Activated naive CD4-positive, alpha-beta T cell treated with anti-CD3 and anti-CD28 coated beads, Interleukin-2, amount 50 U/mL, for 72 hours (primary cell): ENCODE measurements around the gene POLR3A. TPM values are rescaled to one million over a fixed set of nuclear protein-coding genes. Genes with fewer than 3 reads are reported as not detected.

Experiments used
- ATAC-seq, 2 donors: fragments of 150-1000 bp; cut with Tn5 transposase; 2 replicates each; pipeline ENCODE4 v1.10.0; 2021; ENCODE audit warnings: mild to moderate bottlenecking in 2 of 2, moderate library complexity in 2 of 2
- DNase-seq, 2 donors: peaks; one replicate each; pipeline ENCODE4 v3.0.0; 2021 to 2022; ENCODE audit warnings: low spot score in 2 of 2
- H3K27ac Mint-ChIP-seq, 2 donors: one replicate each; pipeline ENCODE4 v1.8.0; 2022; ENCODE audit warnings: mild to moderate bottlenecking in 2 of 2, mixed read lengths in 2 of 2
- H3K36me3 Mint-ChIP-seq, 2 donors: one replicate each; pipeline ENCODE4 v1.8.0; 2022; ENCODE audit warnings: mixed read lengths in 2 of 2
- H3K9me3 Mint-ChIP-seq, 2 donors: one replicate each; pipeline ENCODE4 v1.8.0; 2022; ENCODE audit warnings: mixed read lengths in 2 of 2
- total RNA-seq, 2 donors: library from RNA; stranded (reverse); gene quantifications; one replicate each; pipeline ENCODE4 v1.2.3, GENCODE V29; 2022

Gene POLR3A
- total RNA-seq, 2 donors from 2014 or later: 20.5 to 23.6 TPM

GRCh38 chr10:77959887-77960455 is 69.3 kb downstream of the POLR3A start:
- Mint-ChIP-seq H3K27ac (no peak overlapping the region), H3K36me3 (no peaks in the 10 kb centered on the region), H3K9me3 (peaks cover 0 to 4% of the 10 kb centered on the region in 2 donors)
- ATAC-seq (no peak), DNase-seq (no peak)

GRCh38 chr10:77959384-77959783 is 69.9 kb downstream of the POLR3A start:
- Mint-ChIP-seq H3K36me3 (no peaks in the 10 kb centered on the region), H3K27ac (no peak overlapping the region), H3K9me3 (no peaks in the 10 kb centered on the region)
- ATAC-seq (no peak), DNase-seq (no peak)

- ATAC-seq (no peak), DNase-seq (no peak)
- Mint-ChIP-seq H3K36me3 (peaks cover 9 to 22% of the 10 kb centered on the region in 2 donors), H3K9me3 (peaks cover 10 to 11% of the 10 kb centered on the region in 2 donors), H3K27ac (no peak overlapping the region)
Observed at GRCh38 chr10:77955136-77955535, 74.2 kb downstream of the POLR3A start.

- Mint-ChIP-seq H3K27ac (no peak overlapping the region), H3K36me3 (peaks cover 9 to 32% of the 10 kb centered on the region in 2 donors), H3K9me3 (peaks cover 10 to 11% of the 10 kb centered on the region in 2 donors)
- ATAC-seq: no peak
- DNase-seq: no peak
Observed at GRCh38 chr10:77949167-77949566, 80.1 kb downstream of the POLR3A start.

- no peak for DNase-seq
- H3K27ac Mint-ChIP-seq: no peak overlapping the region
- H3K36me3 Mint-ChIP-seq: peaks cover 0 to 19% of the 10 kb centered on the region in 2 donors
- no peak for ATAC-seq
- H3K9me3 Mint-ChIP-seq: peaks cover 5 to 6% of the 10 kb centered on the region in 2 donors
Observed at GRCh38 chr10:77946084-77946483, 83.2 kb downstream of the POLR3A start.

- Mint-ChIP-seq H3K9me3 (no peaks in the 10 kb centered on the region), H3K27ac (no peak overlapping the region)
- no peak for ATAC-seq
Observed at GRCh38 chr10:77944519-77944918, 84.8 kb downstream of the POLR3A start.

GRCh38 chr10:77943121-77943901 is 86.0 kb downstream of the POLR3A start:
- H3K27ac Mint-ChIP-seq: no peak overlapping the region
- DNase-seq: no peak
- ATAC-seq: peak; percentile 29 to 63
- H3K9me3 Mint-ChIP-seq: no peaks in the 10 kb centered on the region
- no peaks in the 10 kb centered on the region for H3K36me3 Mint-ChIP-seq

More at GRCh38 chr10:77944519-77944918, 84.8 kb downstream of the POLR3A start:
- H3K36me3 Mint-ChIP-seq: peaks cover 0 to 9% of the 10 kb centered on the region in 2 donors
- no peak for DNase-seq

- no peak overlapping the region for H3K27ac Mint-ChIP-seq
- no peaks in the 10 kb centered on the region for H3K36me3 Mint-ChIP-seq
- DNase-seq (no peak), ATAC-seq (no peak)
- no peaks in the 10 kb centered on the region for H3K9me3 Mint-ChIP-seq
Observed at GRCh38 chr10:77941790-77942189, 87.5 kb downstream of the POLR3A start.

GRCh38 chr10:77940627-77941026 is 88.7 kb downstream of the POLR3A start:
- DNase-seq (no peak), ATAC-seq (no peak)
- Mint-ChIP-seq H3K36me3 (no peaks in the 10 kb centered on the region), H3K27ac (no peak overlapping the region), H3K9me3 (no peaks in the 10 kb centered on the region)

GRCh38 chr10:77940225-77940624 is 89.1 kb downstream of the POLR3A start:
- no peak for ATAC-seq
- H3K27ac Mint-ChIP-seq: no peak overlapping the region
- H3K9me3 Mint-ChIP-seq: no peaks in the 10 kb centered on the region
- DNase-seq: no peak
- no peaks in the 10 kb centered on the region for H3K36me3 Mint-ChIP-seq

- no peak overlapping the region for H3K27ac Mint-ChIP-seq
- H3K36me3 Mint-ChIP-seq: no peaks in the 10 kb centered on the region
- DNase-seq (no peak), ATAC-seq (no peak)
- H3K9me3 Mint-ChIP-seq: no peaks in the 10 kb centered on the region
Observed at GRCh38 chr10:77939561-77940001, 89.7 kb downstream of the POLR3A start.

- DNase-seq (no peak), ATAC-seq (no peak)
- H3K36me3 Mint-ChIP-seq: no peaks in the 10 kb centered on the region
- H3K9me3 Mint-ChIP-seq: no peaks in the 10 kb centered on the region
- peak overlapping the region in 1 of 2 donors; percentile 51 for H3K27ac Mint-ChIP-seq
Observed at GRCh38 chr10:77936697-77937567, 92.4 kb downstream of the POLR3A start.

GRCh38 chr10:77932016-77932715 is 97.1 kb downstream of the POLR3A start:
- no peak for ATAC-seq
- no peaks in the 10 kb centered on the region for H3K9me3 Mint-ChIP-seq
- H3K36me3 Mint-ChIP-seq: no peaks in the 10 kb centered on the region
- no peak overlapping the region for H3K27ac Mint-ChIP-seq
- DNase-seq: no peak

GRCh38 chr10:77927402-77928246 is 101.7 kb downstream of the POLR3A start:
- DNase-seq (no peak), ATAC-seq (no peak)
- H3K36me3 Mint-ChIP-seq: peaks cover 6% of the 10 kb centered on the region in 2 donors
- H3K9me3 Mint-ChIP-seq: no peaks in the 10 kb centered on the region
- H3K27ac Mint-ChIP-seq: peak overlapping the region in 1 of 2 donors; percentile 47

- H3K27ac Mint-ChIP-seq: no peak within 1 kb of the TSS
- H3K9me3 Mint-ChIP-seq: no peaks in the 10 kb centered on the region
- DNase-seq: no peak
- peak; percentile 66 to 70 for ATAC-seq
- peaks cover 6% of the 10 kb centered on the region in 2 donors for H3K36me3 Mint-ChIP-seq
Observed at GRCh38 chr10:77926566-77927401, 102.5 kb downstream of the POLR3A start, which contains the start of gene DLG5. Gene DLG5, minus strand, starts transcription at chr10:77926755. Its CDS starts 235 bp downstream, at chr10:77926520.
